Calu3 (cell line): ENCODE results near the gene REG4. TPM values are rescaled to one million over a fixed set of nuclear protein-coding genes. Genes with fewer than 3 reads are reported as not detected.
"Not testable (repeated sequence)": the region's sequence is repeated elsewhere in the genome, so short reads cannot be mapped to it uniquely, and the experiment has no call there.

Experiments
- BruUV-seq: library from RNA; stranded (reverse); fragments of 400-500 nt; replicated peaks from 2 replicates; lab custom pipeline; 2021; lab: Mats Ljungman, UMichigan
- CTCF ChIA-PET: fragments of 300-600 bp; sonication (Branson Sonifier 250); formaldehyde crosslinking; loops from one replicate; lab custom pipeline; 2022; ENCODE audit warnings: antibody characterized with exemption; lab: Charles Lee
- DNase-seq: peaks from one replicate; pipeline ENCODE4 v3.0.0; 2022
- H3K27ac Mint-ChIP-seq: one replicate; pipeline ENCODE4 v1.8.0; 2022; ENCODE audit warnings: mixed read lengths; ENCODE audit not compliant: unreplicated experiment
- H3K27me3 Mint-ChIP-seq: one replicate; pipeline ENCODE4 v1.8.0; 2022; ENCODE audit warnings: mixed read lengths; ENCODE audit not compliant: unreplicated experiment
- H3K36me3 Mint-ChIP-seq: one replicate; pipeline ENCODE4 v1.8.0; 2022; ENCODE audit warnings: mild to moderate bottlenecking, moderate library complexity, mixed read lengths; ENCODE audit not compliant: insufficient read depth, unreplicated experiment
- H3K4me1 Mint-ChIP-seq: one replicate; pipeline ENCODE4 v1.8.0; 2022; ENCODE audit warnings: mild to moderate bottlenecking, low read depth, mixed read lengths; ENCODE audit not compliant: unreplicated experiment
- H3K4me3 Mint-ChIP-seq: one replicate; pipeline ENCODE4 v1.8.0; 2022; ENCODE audit warnings: mild to moderate bottlenecking, low read depth, moderate library complexity, mixed read lengths; ENCODE audit not compliant: unreplicated experiment
- H3K9me3 Mint-ChIP-seq: one replicate; pipeline ENCODE4 v1.8.0; 2022; ENCODE audit warnings: low read depth, mixed read lengths; ENCODE audit not compliant: unreplicated experiment
- CTCF ChIP-seq: fragments of 200-600 bp; IDR thresholded peaks from one replicate; pipeline ENCODE4 v1.8.0; 2022; ENCODE audit warnings: antibody characterized with exemption; ENCODE audit not compliant: unreplicated experiment
- intact Hi-C: fragments of 100-400 bp; cut with micrococcal nuclease; formaldehyde crosslinking; loops from one replicate; pipeline ENCODE4 v1.10.0; 2022; ENCODE audit not compliant: unreplicated experiment
- total RNA-seq: library from RNA; stranded (reverse); gene quantifications from 2 replicates; pipeline ENCODE4 v1.2.3, GENCODE V29; 2022

REG4 gene
- total RNA-seq, 1 experiment from 2014 or later, result not detected

GRCh38 chr1:119834990-119835389 is 23.7 kb upstream of the REG4 start:
- no peak for TF ChIP-seq CTCF
- H3K4me1 Mint-ChIP-seq, result peaks cover 3% of the 10 kb centered on the region
- H3K36me3 Mint-ChIP-seq, result no peaks in the 10 kb centered on the region
- no peak for DNase-seq
- CTCF ChIA-PET, result no interaction called here
- no peak overlapping the region for H3K27ac Mint-ChIP-seq
- intact Hi-C loops, result no loop called here
- H3K4me3 Mint-ChIP-seq, result no peak overlapping the region
- no peaks in the 10 kb centered on the region for H3K9me3 Mint-ChIP-seq
- H3K27me3 Mint-ChIP-seq, result peaks cover 27% of the 10 kb centered on the region
- BruUV-seq, result no TSS peak

GRCh38 chr1:119831027-119831426 is 19.8 kb upstream of the REG4 start:
- H3K4me3 Mint-ChIP-seq, result no peak overlapping the region
- TF ChIP-seq CTCF, result no peak
- no TSS peak for BruUV-seq
- peaks cover 24% of the 10 kb centered on the region for H3K27me3 Mint-ChIP-seq
- H3K4me1 Mint-ChIP-seq, result no peaks in the 10 kb centered on the region
- no peak overlapping the region for H3K27ac Mint-ChIP-seq
- no peaks in the 10 kb centered on the region for H3K36me3 Mint-ChIP-seq
- no peak for DNase-seq
- intact Hi-C loops, result no loop called here
- H3K9me3 Mint-ChIP-seq, result no peaks in the 10 kb centered on the region
- CTCF ChIA-PET, result no interaction called here

- no peak overlapping the region for H3K27ac Mint-ChIP-seq
- no peaks in the 10 kb centered on the region for H3K4me1 Mint-ChIP-seq
- H3K9me3 Mint-ChIP-seq, result no peaks in the 10 kb centered on the region
- intact Hi-C loops, result no loop called here
- CTCF ChIA-PET, result no interaction called here
- no TSS peak for BruUV-seq
- no peak for DNase-seq
- H3K4me3 Mint-ChIP-seq, result no peak overlapping the region
- TF ChIP-seq CTCF, result no peak
- no peaks in the 10 kb centered on the region for H3K36me3 Mint-ChIP-seq
- peaks cover 10% of the 10 kb centered on the region for H3K27me3 Mint-ChIP-seq
Observed at GRCh38 chr1:119829625-119830024, 18.4 kb upstream of the REG4 start.

GRCh38 chr1:119829006-119829405 is 17.7 kb upstream of the REG4 start:
- DNase-seq, H3K4me3 Mint-ChIP-seq, CTCF ChIA-PET, intact Hi-C loops, H3K36me3 Mint-ChIP-seq, H3K9me3 Mint-ChIP-seq, H3K27ac Mint-ChIP-seq, BruUV-seq, H3K4me1 Mint-ChIP-seq, H3K27me3 Mint-ChIP-seq: not testable (repeated sequence)

GRCh38 chr1:119828266-119828665 is 17.0 kb upstream of the REG4 start:
- intact Hi-C loops, result no loop called here
- Mint-ChIP-seq H3K27ac (no peak overlapping the region), H3K4me3 (no peak overlapping the region), H3K9me3 (no peaks in the 10 kb centered on the region), H3K36me3 (no peaks in the 10 kb centered on the region), H3K4me1 (no peaks in the 10 kb centered on the region), H3K27me3 (peaks cover 8% of the 10 kb centered on the region)
- CTCF ChIA-PET, result no interaction called here
- no peak for DNase-seq
- BruUV-seq, result no TSS peak
- TF ChIP-seq CTCF, result no peak
